ENCODE measurements around the gene MAEA. TPM values are rescaled to one million over a fixed set of nuclear protein-coding genes. Genes with fewer than 3 reads are reported as not detected.

MAEA gene
- polyA plus RNA-seq, 2 of the 4 experiments (the other 2 are of a cell fraction), result 46.1 to 58.4 TPM

DNA sequence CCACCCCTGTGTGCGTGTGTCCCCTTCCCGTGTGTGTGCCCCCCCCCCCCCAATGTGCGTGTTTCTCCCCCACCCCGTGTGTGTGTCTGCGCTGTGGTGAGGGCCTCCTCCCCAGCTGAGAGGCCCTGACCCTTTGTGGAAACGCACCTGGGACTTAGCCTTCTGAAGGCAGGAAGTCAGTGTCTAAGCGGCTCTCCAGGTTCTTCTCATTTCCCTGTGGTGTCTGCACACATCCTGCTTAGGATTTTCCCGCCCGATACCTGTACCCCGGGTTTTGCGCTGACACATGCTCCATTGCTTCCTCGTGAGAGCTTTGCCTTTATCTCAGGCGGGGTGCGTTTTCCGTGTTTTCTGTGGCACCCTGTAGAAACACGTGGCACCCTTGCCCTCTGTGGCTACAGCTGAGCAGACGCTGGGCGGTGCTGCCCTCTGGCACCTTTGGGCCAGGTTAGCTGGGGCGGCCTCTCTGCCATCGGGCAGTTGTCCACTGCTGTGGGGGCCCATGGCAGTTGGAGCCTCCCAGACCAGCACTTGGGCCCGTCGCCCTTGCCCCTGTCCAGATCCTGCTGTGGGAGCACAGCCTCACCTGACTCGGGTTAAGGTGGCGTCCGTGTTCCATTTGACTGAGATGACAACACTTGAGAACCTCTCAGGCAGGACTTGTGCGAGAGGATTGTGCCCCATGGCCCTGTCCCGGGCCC, 26.3 kb downstream of the MAEA start (continued):
- TF ChIP-seq PHF8 (IDR thresholded peaks at IDR 0.05; ENCODE audit: borderline replicate concordance, low read depth), result no peak

DNA sequence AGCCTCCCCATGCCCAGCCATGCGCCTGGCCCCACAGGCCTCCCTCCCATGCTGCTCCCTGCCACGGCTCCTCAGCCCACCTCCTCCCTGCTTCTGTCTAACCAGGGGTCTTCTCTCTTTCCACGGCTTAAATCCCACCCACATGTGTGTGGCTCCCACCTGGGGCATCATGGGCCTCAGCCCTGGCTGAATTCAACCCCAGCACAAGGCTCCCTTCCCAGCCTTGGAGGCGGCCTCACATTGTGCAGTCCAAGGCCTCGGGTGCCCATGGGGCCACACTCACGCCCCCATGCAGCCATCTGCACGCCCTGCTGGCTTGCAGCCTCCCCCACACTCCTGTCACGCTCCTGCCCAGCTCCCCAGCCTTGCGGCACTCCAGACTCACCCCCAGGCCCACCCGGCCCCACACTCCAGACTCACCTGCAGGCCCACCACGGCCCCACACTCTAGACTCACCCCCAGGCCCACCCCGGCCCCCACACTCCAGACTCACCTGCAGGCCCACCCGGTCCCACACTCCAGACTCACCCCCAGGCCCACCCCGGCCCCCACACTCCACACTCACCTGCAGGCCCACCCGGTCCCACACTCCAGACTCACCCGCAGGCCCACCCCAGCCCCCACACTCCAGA, 27.0 kb downstream of the MAEA start:
- CTCF ChIA-PET, result no interaction called here
- no peak for TF ChIP-seq ZC3H11A (IDR thresholded peaks at IDR 0.05)
- TF ChIP-seq KDM5A (IDR thresholded peaks at IDR 0.05), result no peak
- no peak for TF ChIP-seq ZSCAN20 (CRISPR knock-in tag; IDR thresholded peaks at IDR 0.05)
- TF ChIP-seq, protein P1, sequence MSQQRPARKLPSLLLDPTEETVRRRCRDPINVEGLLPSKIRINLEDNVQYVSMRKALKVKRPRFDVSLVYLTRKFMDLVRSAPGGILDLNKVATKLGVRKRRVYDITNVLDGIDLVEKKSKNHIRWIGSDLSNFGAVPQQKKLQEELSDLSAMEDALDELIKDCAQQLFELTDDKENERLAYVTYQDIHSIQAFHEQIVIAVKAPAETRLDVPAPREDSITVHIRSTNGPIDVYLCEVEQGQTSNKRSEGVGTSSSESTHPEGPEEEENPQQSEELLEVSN (IDR thresholded peaks at IDR 0.05; ENCODE audit: borderline replicate concordance, low read depth), result no peak
- TF ChIP-seq CHD4 (IDR thresholded peaks at IDR 0.05; ENCODE audit: borderline replicate concordance), result no peak
- no peak for TF ChIP-seq NPAS2 (CRISPR knock-in tag; IDR thresholded peaks at IDR 0.05; ENCODE audit: borderline replicate concordance)
- no peak for TF ChIP-seq FOSB (CRISPR knock-in tag; IDR thresholded peaks at IDR 0.05)
- TF ChIP-seq, protein P2, sequence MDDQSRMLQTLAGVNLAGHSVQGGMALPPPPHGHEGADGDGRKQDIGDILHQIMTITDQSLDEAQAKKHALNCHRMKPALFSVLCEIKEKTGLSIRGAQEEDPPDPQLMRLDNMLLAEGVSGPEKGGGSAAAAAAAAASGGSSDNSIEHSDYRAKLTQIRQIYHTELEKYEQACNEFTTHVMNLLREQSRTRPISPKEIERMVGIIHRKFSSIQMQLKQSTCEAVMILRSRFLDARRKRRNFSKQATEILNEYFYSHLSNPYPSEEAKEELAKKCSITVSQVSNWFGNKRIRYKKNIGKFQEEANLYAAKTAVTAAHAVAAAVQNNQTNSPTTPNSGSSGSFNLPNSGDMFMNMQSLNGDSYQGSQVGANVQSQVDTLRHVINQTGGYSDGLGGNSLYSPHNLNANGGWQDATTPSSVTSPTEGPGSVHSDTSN (IDR thresholded peaks at IDR 0.05), result no peak
- TF ChIP-seq HOXB13 (CRISPR knock-in tag; IDR thresholded peaks at IDR 0.05; ENCODE audit: low read depth), result no peak
- TF ChIP-seq SMC3 (IDR thresholded peaks at IDR 0.05), result no peak
- TF ChIP-seq MYC (IDR thresholded peaks at IDR 0.05; ENCODE audit: borderline replicate concordance, low read length), result no peak
- no peak for TF ChIP-seq JUN (IDR thresholded peaks at IDR 0.05)
- TF ChIP-seq, protein P3, sequence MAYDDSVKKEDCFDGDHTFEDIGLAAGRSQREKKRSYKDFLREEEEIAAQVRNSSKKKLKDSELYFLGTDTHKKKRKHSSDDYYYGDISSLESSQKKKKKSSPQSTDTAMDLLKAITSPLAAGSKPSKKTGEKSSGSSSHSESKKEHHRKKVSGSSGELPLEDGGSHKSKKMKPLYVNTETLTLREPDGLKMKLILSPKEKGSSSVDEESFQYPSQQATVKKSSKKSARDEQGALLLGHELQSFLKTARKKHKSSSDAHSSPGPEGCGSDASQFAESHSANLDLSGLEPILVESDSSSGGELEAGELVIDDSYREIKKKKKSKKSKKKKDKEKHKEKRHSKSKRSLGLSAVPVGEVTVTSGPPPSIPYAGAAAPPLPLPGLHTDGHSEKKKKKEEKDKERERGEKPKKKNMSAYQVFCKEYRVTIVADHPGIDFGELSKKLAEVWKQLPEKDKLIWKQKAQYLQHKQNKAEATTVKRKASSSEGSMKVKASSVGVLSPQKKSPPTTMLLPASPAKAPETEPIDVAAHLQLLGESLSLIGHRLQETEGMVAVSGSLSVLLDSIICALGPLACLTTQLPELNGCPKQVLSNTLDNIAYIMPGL (CRISPR knock-in tag; IDR thresholded peaks at IDR 0.05; ENCODE audit: borderline replicate concordance), result no peak
- TF ChIP-seq, protein P4, sequence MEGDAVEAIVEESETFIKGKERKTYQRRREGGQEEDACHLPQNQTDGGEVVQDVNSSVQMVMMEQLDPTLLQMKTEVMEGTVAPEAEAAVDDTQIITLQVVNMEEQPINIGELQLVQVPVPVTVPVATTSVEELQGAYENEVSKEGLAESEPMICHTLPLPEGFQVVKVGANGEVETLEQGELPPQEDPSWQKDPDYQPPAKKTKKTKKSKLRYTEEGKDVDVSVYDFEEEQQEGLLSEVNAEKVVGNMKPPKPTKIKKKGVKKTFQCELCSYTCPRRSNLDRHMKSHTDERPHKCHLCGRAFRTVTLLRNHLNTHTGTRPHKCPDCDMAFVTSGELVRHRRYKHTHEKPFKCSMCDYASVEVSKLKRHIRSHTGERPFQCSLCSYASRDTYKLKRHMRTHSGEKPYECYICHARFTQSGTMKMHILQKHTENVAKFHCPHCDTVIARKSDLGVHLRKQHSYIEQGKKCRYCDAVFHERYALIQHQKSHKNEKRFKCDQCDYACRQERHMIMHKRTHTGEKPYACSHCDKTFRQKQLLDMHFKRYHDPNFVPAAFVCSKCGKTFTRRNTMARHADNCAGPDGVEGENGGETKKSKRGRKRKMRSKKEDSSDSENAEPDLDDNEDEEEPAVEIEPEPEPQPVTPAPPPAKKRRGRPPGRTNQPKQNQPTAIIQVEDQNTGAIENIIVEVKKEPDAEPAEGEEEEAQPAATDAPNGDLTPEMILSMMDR (IDR thresholded peaks at IDR 0.05), result no peak
- TF ChIP-seq JUNB (IDR thresholded peaks at IDR 0.05), result no peak
- TF ChIP-seq, protein P5, sequence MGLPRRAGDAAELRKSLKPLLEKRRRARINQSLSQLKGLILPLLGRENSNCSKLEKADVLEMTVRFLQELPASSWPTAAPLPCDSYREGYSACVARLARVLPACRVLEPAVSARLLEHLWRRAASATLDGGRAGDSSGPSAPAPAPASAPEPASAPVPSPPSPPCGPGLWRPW (IDR thresholded peaks at IDR 0.05), result no peak
- ATAC-seq (no peak), FAIRE-seq (no peak), DNase-seq (ENCODE audit: low read depth in 1 of 2, low spot score in 1 of 2) (no peak)
- POLR2A ChIA-PET, result no interaction called here
- Histone ChIP-seq H3K27ac (no peak overlapping the region), H3K4me2 (no peak overlapping the region), H3K4me1 (no peaks in the 10 kb centered on the region), H3K9me3 (no peaks in the 10 kb centered on the region), H3K4me3 (no peak overlapping the region)
- 95% methylated on average over 3 of the region's 16 CpGs for WGBS (ENCODE audit: missing lambda C conversion rate)

All from A549 (cell line).